ENCODE measurements around the gene TGM6. TPM values are rescaled to one million over a fixed set of nuclear protein-coding genes. Genes with fewer than 3 reads are reported as not detected.

TGM6 gene
- total RNA-seq, 1 experiment from 2014 or later = not detected

DNA sequence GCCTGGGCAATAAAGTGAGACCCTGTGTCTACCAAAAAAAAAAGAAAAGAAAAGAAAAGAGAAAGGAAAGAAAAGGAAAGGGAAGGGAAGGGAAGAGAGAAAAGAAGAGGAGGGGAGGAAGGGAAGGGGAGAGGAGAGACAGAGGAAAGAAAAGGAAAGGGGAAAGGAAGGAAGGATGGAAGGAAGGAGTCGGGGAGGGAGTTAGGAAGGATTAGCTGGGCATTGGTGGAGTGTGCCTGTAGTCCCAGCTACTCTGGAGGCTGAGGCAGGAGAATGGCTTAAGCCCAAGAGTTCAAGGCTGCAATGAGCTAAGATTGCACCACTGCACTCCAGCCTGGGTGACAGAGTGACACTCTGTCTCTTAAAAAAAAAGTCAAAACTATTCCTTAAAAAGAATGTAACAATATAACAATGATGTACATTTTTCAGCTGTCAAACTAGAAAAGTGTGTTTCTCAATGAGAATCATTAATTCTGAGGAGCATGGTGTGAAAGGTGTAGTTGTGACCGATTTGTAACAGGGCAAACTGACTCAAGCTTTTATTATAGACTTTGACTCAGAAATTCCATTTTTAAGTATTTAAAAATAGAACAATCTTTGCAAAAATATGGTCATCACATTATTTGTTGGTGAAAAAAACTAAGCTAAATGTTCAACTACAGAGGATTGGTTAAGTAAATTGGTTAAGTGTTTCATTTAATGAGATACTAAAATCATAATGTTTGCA is 75.2 kb downstream of the TGM6 start (continued):
- TF ChIP-seq, protein P1, sequence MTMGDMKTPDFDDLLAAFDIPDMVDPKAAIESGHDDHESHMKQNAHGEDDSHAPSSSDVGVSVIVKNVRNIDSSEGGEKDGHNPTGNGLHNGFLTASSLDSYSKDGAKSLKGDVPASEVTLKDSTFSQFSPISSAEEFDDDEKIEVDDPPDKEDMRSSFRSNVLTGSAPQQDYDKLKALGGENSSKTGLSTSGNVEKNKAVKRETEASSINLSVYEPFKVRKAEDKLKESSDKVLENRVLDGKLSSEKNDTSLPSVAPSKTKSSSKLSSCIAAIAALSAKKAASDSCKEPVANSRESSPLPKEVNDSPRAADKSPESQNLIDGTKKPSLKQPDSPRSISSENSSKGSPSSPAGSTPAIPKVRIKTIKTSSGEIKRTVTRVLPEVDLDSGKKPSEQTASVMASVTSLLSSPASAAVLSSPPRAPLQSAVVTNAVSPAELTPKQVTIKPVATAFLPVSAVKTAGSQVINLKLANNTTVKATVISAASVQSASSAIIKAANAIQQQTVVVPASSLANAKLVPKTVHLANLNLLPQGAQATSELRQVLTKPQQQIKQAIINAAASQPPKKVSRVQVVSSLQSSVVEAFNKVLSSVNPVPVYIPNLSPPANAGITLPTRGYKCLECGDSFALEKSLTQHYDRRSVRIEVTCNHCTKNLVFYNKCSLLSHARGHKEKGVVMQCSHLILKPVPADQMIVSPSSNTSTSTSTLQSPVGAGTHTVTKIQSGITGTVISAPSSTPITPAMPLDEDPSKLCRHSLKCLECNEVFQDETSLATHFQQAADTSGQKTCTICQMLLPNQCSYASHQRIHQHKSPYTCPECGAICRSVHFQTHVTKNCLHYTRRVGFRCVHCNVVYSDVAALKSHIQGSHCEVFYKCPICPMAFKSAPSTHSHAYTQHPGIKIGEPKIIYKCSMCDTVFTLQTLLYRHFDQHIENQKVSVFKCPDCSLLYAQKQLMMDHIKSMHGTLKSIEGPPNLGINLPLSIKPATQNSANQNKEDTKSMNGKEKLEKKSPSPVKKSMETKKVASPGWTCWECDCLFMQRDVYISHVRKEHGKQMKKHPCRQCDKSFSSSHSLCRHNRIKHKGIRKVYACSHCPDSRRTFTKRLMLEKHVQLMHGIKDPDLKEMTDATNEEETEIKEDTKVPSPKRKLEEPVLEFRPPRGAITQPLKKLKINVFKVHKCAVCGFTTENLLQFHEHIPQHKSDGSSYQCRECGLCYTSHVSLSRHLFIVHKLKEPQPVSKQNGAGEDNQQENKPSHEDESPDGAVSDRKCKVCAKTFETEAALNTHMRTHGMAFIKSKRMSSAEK (CRISPR knock-in tag; IDR thresholded peaks at IDR 0.05; ENCODE audit: borderline replicate concordance) = no peak
- TF ChIP-seq ELF4 (CRISPR knock-in tag; IDR thresholded peaks at IDR 0.05; ENCODE audit: low read depth) (no peak), KAT7 (CRISPR knock-in tag; IDR thresholded peaks at IDR 0.05; ENCODE audit: borderline replicate concordance) (no peak), NFYB (CRISPR knock-in tag; conservative IDR thresholded peaks at IDR 0.05; ENCODE audit: low read depth) (no peak), MYBL2 (CRISPR knock-in tag; IDR thresholded peaks at IDR 0.05) (no peak), MXD4 (CRISPR knock-in tag; IDR thresholded peaks at IDR 0.05; ENCODE audit: borderline replicate concordance) (no peak)
- TF ChIP-seq, protein P2, sequence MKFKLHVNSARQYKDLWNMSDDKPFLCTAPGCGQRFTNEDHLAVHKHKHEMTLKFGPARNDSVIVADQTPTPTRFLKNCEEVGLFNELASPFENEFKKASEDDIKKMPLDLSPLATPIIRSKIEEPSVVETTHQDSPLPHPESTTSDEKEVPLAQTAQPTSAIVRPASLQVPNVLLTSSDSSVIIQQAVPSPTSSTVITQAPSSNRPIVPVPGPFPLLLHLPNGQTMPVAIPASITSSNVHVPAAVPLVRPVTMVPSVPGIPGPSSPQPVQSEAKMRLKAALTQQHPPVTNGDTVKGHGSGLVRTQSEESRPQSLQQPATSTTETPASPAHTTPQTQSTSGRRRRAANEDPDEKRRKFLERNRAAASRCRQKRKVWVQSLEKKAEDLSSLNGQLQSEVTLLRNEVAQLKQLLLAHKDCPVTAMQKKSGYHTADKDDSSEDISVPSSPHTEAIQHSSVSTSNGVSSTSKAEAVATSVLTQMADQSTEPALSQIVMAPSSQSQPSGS (CRISPR knock-in tag; IDR thresholded peaks at IDR 0.05; ENCODE audit: borderline replicate concordance, low read depth) = no peak
- TF ChIP-seq, protein P3, sequence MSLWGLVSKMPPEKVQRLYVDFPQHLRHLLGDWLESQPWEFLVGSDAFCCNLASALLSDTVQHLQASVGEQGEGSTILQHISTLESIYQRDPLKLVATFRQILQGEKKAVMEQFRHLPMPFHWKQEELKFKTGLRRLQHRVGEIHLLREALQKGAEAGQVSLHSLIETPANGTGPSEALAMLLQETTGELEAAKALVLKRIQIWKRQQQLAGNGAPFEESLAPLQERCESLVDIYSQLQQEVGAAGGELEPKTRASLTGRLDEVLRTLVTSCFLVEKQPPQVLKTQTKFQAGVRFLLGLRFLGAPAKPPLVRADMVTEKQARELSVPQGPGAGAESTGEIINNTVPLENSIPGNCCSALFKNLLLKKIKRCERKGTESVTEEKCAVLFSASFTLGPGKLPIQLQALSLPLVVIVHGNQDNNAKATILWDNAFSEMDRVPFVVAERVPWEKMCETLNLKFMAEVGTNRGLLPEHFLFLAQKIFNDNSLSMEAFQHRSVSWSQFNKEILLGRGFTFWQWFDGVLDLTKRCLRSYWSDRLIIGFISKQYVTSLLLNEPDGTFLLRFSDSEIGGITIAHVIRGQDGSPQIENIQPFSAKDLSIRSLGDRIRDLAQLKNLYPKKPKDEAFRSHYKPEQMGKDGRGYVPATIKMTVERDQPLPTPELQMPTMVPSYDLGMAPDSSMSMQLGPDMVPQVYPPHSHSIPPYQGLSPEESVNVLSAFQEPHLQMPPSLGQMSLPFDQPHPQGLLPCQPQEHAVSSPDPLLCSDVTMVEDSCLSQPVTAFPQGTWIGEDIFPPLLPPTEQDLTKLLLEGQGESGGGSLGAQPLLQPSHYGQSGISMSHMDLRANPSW (CRISPR knock-in tag; conservative IDR thresholded peaks at IDR 0.05; ENCODE audit: low read depth) = no peak
- TF ChIP-seq, protein P4, sequence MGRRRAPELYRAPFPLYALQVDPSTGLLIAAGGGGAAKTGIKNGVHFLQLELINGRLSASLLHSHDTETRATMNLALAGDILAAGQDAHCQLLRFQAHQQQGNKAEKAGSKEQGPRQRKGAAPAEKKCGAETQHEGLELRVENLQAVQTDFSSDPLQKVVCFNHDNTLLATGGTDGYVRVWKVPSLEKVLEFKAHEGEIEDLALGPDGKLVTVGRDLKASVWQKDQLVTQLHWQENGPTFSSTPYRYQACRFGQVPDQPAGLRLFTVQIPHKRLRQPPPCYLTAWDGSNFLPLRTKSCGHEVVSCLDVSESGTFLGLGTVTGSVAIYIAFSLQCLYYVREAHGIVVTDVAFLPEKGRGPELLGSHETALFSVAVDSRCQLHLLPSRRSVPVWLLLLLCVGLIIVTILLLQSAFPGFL (CRISPR knock-in tag; IDR thresholded peaks at IDR 0.05; ENCODE audit: borderline replicate concordance) = no peak
- TF ChIP-seq, protein P5, sequence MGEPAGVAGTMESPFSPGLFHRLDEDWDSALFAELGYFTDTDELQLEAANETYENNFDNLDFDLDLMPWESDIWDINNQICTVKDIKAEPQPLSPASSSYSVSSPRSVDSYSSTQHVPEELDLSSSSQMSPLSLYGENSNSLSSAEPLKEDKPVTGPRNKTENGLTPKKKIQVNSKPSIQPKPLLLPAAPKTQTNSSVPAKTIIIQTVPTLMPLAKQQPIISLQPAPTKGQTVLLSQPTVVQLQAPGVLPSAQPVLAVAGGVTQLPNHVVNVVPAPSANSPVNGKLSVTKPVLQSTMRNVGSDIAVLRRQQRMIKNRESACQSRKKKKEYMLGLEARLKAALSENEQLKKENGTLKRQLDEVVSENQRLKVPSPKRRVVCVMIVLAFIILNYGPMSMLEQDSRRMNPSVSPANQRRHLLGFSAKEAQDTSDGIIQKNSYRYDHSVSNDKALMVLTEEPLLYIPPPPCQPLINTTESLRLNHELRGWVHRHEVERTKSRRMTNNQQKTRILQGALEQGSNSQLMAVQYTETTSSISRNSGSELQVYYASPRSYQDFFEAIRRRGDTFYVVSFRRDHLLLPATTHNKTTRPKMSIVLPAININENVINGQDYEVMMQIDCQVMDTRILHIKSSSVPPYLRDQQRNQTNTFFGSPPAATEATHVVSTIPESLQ (CRISPR knock-in tag; IDR thresholded peaks at IDR 0.05) = no peak
- TF ChIP-seq, protein P6, sequence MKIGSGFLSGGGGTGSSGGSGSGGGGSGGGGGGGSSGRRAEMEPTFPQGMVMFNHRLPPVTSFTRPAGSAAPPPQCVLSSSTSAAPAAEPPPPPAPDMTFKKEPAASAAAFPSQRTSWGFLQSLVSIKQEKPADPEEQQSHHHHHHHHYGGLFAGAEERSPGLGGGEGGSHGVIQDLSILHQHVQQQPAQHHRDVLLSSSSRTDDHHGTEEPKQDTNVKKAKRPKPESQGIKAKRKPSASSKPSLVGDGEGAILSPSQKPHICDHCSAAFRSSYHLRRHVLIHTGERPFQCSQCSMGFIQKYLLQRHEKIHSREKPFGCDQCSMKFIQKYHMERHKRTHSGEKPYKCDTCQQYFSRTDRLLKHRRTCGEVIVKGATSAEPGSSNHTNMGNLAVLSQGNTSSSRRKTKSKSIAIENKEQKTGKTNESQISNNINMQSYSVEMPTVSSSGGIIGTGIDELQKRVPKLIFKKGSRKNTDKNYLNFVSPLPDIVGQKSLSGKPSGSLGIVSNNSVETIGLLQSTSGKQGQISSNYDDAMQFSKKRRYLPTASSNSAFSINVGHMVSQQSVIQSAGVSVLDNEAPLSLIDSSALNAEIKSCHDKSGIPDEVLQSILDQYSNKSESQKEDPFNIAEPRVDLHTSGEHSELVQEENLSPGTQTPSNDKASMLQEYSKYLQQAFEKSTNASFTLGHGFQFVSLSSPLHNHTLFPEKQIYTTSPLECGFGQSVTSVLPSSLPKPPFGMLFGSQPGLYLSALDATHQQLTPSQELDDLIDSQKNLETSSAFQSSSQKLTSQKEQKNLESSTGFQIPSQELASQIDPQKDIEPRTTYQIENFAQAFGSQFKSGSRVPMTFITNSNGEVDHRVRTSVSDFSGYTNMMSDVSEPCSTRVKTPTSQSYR (CRISPR knock-in tag; IDR thresholded peaks at IDR 0.05) = no peak

All from WTC11 (cell line).